Measurements from ENCODE around the gene PTP4A1. TPM values are rescaled to one million over a fixed set of nuclear protein-coding genes. Genes with fewer than 3 reads are reported as not detected.

The PTP4A1 gene
- total RNA-seq, 1 donor: 27.5 TPM

DNA sequence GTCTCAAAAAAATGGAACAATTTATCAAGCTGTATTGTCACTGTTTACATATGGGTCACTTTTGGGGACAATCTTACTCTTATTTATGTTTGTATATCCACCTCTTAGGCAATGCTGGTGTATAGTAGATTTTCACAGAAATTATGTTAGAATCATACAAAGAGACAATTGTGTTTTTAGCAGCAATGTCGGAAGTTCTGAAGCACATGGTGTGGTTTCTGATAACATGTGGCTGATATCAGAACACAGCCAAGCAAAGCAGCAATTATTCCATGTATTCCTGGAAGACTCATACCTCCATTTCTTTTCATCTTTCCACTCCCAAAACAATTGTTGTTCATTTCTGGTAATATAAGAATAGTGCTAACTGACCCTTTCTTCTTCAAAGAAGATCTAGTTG, 17.5 kb upstream of the PTP4A1 start:
- DNase-seq (ENCODE audit: low read depth in 2 of 3, low spot score in 2 of 3): no peak

DNA sequence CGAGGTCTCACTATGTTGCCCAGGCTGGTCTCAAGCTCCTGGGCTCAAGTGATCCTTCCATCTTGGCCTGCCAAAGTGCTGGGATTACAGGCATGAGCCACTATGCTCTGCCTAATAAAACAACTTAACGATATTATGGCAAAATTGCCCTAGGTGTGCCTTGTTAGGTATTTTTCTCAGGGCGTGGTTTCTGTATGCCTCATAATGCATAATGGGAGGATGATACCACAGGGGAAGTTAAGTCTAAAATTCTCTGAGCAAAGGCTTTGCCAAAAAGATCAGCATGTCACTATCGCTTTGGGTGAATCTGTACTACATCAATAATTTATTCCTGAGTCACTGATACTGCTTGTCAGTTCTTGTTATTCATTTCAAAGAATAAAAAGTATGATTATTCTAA, 15.9 kb upstream of the PTP4A1 start:
- DNase-seq (ENCODE audit: low read depth in 2 of 3, low spot score in 2 of 3): no peak

DNA sequence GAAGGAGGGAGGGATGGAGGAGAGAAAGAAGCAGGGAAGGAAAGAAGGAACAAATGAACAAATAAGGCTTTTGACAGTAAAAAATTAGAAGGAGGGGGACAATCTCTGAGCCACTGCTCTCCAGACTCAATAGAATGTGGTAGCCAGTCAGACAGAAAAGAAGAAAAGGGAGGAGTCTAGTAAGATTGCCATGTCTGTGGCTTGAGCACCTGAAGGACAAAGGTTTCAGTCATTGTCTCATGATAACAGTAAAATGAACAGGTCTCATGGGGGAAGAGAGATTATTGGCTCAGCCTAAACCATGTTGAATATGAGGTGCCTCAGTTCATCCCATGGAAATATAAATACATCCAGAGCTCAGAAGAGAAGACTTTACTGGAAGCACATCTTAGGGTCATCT, 14.0 kb upstream of the PTP4A1 start:
- no peak for DNase-seq (ENCODE audit: low read depth in 2 of 3, low spot score in 2 of 3)

DNA sequence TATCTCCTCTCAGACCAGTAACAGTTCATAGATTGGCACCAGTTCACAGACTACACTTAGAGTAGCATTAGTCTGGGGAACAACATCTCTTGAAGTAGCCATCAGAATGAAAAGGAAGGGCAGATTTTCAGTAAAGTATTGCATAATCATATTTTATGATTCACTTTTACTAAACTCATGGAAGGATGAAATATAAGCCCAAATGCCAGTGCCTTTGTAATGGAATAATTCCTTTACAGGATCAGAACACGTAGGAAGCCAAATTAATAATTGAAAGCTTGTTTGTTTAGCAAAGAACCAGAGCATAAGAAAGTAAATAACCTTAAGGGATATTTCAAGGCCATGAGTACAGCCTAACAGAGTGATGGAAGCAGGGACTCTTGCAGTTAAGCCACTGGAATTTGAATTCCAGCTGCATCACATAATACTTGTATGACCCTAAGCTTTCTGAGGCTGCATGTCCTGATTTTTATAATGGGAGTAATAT, 11.4 kb upstream of the PTP4A1 start:
- DNase-seq (ENCODE audit: low read depth in 2 of 3, low spot score in 2 of 3): no peak

DNA sequence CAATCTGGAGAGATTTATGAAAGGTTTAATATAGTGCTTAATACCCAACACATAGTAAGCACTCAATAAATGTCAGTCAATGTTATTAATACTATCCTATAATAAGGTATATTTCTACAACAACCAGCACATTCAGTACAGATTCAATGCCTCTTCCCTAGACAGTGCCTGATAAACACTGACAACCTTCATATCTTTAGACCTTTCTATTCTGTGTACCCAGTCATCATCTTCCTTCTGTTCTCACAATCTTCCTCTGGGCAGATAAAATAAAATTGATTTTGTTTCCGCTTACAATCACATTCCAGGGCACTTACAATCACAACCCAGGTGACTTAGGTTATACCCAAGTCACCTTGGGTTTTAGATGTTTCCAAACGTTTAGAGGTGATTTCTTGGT, 11.0 kb upstream of the PTP4A1 start:
- no peak for DNase-seq (ENCODE audit: low read depth in 2 of 3, low spot score in 2 of 3)

DNA sequence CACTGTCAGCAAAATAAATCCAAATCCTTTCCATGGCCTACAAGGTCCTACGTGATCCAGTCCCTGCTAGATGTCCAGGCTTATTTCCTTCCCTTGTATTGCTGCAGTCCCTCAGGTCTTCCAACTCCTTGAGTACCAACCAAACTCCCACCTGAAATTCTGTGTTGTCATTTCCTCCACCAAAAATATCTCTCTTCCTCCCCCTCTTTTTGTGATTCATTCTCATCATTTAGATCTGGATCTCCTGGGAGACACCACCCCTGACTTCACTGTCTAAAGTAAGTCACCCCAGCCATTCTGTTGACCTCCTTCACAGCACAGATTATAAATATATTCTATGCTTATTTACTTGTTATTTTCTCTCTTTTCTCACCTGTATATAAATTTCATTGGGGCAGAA, 9.0 kb upstream of the PTP4A1 start:
- no peak for DNase-seq (ENCODE audit: low read depth in 2 of 3, low spot score in 2 of 3)

DNA sequence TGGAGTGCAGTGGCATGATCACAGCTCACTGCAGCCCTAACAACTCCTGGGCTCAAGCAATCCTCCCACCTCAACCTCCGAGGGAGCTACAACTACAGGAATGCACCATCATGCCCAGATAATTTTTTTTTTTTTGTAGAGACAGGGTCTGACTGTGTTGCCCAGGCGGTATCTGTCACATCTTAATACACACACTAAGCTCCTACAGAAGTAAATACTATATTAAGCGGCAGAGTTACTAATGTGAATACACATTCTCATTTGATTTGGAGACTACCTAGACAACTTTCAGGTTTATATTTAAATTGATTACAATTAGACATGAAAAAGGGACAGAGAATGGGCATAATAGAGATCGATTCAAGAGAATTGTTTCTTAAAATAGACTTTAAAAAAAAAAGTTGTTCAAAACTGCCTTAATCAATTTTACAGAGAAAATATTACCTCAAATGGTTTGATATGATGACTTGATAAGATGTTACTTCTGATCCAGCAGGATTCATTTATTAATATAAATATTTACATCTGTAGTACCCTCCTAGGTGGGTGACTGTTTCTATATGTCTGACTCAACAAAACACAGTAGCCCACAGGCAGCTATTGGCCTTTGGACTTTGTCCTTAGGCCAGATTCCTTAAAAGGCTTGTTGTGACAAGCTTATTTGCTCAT, 7.1 kb upstream of the PTP4A1 start:
- DNase-seq (ENCODE audit: low read depth in 2 of 3, low spot score in 2 of 3): no peak

DNA sequence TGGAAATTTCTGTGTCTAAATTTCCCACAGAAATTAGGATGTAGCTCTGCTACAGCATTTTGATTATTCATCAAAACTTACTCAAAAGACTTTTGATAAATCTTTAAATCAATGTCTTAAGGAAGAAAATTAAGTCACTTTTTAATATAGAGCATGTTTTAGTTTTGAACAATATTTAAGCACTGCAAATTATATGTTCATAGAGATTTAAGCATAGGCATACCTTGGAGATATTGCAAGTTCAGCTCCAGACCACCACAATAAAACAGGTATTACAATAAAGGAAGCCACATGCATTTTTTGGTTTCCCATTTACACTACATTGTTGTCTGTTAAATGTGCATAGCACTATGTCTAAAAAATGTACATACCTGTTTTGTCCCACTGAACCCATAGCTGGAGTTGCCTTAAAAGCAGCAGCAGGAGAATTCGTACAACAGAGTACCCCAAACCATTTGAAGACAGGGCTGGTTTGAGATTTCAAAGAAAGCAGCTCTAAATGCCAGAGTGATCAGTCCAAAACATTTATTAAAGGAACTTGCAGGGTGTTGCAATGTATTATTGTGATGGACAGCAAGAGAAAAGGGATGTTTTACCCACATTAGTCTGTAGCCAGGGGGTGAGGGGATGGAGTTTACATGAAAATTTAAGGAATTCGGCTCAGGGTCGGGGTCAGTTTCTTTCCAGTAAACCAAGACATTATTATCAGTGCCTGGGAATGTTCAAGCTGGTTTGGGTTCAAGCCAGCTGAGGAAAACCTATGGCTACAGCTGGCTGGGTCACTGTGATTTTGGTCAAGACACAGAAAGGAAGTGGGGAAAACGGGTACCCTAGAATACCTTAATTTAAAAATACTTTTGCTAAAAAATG, 6.3 kb upstream of the PTP4A1 start:
- no peak for DNase-seq (ENCODE audit: low read depth in 2 of 3, low spot score in 2 of 3)

DNA sequence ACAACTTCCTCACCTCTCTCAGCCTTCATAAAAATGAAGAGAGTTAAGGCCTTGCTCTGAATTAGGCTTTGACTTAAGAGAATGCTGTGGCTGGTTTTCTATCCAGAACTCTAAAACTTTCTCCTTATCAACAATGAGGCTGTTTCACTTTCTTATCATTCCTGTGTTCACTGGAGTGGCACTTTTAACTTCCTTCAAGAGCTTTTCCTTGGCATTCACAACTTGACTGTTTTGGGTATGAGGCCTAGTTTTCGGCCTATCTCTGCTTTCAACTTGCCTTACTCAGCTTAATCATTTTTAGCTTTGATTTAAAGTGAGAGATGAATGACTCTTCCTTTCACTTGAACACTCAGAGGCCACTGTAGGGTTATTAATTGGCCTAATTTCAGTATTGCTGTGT, 4.3 kb upstream of the PTP4A1 start:
- no peak for DNase-seq (ENCODE audit: low read depth in 2 of 3, low spot score in 2 of 3)

DNA sequence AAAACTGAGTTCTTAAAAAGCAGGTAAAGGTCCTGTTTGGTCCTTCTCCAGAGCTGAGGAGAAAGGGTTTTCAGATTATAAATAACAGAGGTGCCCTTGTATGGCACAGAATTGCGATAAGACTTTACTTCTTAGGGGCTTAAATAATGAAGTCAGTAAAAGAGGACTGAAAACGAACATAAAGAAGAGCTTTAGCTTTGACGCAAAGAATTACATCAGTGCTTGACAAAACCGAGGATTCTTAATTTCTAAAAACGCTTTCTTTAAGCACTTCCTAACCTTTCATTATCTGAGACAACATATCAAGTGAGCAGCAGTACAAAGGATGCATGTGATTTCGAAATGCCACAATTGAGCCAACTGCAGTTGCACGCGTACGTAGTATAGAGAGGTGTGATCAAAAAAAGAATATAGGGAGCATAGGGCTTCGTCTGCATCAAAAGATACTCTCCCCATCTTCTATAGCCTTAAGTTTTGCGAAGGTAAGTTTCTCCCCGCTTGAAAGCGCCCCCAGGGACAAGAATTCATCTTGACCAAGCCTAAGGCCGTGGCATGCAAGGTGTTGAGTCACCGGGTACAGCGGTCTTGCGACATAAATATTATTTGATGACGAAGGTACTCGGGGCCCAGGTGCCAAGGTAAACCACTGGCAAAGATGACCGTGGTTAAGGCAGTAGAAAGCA, 778 bp upstream of the PTP4A1 start:
- DNase-seq (ENCODE audit: low read depth in 2 of 3, low spot score in 2 of 3): peak in 2 of 3 donors; percentile 31 to 60

DNA sequence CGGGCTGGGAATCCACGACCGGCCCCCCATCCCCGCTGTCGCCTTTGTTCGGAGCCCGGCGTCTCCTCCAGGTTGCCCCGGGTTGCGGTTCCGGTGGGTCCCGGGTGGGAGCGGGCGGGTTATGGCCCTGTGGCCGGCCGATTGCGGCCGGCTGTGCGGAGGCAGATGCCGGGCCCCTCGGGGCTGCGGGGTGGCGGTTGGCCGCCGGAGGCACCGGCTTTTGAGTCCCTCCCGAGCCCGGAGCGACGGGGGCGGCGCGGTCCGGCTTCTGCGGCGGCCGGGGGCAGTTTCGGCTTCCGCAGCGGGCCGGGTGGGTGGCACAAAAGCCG, 431 bp downstream of the PTP4A1 start:
- no peak for DNase-seq (ENCODE audit: low read depth in 2 of 3, low spot score in 2 of 3)

DNA sequence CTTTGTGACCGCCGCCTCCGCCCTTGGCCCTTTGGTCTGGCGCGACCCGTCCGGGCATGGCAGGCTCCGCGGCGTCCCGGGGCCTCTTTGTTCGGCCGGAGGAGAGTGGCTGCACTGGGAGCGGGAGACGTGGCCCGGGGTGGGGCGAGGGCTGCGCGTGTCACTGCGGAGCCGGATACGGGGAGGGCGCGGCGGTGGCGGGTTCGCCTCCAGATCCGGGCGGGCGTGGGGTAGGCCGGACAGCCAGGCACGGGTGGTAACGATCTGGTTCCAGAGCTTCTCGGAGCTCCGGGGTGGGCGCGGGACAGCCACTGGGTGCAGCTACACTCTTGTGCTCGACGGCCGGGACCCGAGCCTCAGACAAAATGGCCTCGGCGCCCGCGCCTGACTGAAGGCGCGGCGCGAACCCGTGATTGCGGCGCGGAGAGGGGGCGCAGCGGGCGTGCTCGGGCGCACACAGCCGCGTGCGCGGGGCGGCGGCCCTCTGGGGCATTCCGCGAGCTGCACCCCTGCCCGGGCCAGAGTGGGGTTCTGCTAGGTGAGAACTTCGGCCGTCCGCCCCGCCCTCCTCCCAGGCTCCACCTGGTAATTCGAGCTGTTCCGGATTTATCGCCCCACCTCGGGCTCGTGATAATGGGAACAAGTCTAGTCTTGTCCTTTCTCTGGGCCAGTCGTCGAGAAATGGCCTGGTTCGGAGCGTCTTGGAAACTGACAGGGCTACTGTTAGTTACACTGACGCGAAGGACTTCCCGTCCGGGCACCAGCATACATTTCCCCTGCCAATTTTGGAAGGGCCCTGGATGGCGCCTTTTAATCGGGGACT, 1.0 kb downstream of the PTP4A1 start:
- peak; percentile 47 to 64 (median 64) for DNase-seq (ENCODE audit: low read depth in 2 of 3, low spot score in 2 of 3)

DNA sequence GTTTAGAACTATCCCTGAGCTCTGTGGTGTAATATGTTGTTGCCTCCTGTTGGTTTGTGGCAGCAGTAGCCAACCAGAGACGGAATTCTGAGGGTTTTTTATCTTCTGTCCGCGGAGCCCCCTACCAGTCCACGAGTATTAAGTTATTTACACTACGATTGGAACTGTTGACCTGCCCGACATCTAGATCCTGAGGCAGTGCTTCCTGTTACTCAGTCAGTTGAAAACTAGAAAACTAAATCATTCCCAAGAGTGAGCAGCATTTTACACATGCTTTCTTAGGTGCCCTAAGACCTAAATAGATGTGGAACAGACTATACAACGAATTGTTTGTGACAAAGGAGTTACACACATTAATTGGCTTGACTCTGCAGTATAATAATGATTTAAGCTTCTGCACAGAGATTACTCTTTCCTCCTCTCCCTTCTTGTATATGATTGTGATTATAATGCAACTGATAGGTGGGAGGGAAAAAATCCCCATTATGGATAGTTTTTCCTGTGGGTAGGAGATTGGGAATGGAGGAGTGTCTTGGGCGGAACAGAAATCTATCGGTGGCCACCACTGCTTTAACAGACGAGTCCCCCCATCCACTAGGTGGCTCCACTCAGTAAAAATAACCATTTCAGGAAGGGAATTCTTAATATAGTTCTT, 1.7 kb downstream of the PTP4A1 start:
- DNase-seq (ENCODE audit: low read depth in 2 of 3, low spot score in 2 of 3): peak; percentile 22 to 58 (median 51)

DNA sequence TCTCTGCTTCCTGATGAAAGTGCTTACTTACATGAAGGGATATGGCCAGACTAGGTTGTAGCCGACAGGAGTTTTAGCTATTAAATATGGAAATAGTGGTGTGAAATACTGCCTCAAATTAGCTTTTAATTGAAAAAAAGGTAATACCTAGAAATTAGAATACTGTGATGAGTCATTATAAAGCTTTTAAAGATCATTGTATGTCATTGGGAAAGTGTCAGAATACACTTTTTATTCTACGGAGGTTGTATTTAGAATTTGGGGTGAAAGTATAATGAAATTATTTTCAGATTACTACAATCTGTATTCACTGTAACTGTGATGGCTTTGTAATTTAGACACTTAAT, 2.2 kb downstream of the PTP4A1 start:
- no peak for DNase-seq (ENCODE audit: low read depth in 2 of 3, low spot score in 2 of 3)

DNA sequence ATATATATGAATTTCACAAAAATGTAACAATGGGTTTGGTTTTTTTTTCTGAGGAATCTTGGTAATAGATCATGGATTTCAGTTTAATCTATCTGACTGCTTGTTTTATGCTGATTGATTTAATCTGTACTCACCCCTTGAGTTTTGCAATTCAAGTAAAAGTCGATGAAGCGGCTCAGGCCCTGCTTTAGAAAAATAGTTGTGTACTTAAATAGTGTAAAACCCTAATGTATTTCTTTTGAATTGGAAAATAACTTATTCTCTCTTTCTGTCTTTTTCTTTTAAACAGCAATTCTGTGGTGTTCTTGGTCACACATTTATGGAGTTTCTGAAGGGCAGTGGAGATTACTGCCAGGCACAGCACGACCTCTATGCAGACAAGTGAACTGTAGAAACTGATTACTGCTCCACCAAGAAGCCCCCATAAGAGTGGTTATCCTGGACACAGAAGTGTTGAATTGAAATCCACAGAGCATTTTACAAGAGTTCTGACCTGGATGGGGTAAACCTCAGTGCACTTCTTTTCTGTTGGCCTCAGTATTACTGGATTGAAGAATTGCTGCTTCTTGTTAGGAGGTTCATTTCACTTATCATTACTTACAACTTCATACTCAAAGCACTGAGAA, 4.0 kb downstream of the PTP4A1 start:
- DNase-seq (ENCODE audit: low read depth in 2 of 3, low spot score in 2 of 3): no peak

DNA sequence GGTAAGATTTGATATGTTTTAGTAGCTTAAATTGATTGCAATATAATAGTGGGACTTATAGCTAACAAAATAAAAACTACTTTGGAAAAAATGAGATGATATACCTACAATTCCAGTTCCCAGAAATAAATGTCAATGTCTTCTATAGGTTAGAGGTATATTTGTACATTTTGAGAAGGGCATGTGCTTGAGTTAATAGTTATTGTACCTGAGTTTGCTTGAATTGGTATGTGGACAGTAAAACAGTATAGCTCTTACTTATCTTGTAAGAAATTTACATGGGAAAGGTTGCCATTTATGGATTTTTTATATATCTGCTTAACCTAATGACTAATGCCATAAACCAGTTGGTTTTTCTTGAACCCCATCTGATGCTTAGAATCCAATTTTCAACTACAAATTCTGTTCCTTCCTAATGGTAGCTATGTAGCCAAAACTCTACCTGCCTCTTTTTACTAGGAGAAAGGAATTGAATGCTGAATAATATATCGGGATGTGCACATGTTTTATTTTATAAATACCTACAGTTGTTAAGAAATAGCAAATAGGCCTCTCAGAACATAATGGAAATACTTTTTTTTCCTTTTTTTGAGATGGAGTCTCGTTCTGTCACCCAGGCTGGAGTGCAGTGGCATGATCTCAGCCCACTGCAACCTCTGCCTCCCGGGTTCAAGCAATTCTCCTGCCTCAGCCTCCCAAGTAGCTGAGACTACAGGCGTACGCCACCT, 4.9 kb downstream of the PTP4A1 start:
- no peak for DNase-seq (ENCODE audit: low read depth in 2 of 3, low spot score in 2 of 3)

DNA sequence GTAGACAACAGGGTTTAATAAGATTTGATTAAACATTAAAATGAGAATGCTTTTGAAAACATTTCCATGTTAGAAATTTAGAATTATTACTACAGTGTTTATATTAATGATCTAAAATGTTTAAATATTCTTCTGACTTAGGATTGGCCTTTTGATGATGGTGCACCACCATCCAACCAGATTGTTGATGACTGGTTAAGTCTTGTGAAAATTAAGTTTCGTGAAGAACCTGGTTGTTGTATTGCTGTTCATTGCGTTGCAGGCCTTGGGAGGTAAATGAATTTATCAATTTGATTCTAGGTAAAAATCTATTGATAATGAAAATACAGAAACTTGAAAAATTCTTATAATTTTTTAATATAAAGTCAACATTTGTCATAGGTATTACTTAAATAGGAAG, 6.5 kb downstream of the PTP4A1 start:
- DNase-seq (ENCODE audit: low read depth in 2 of 3, low spot score in 2 of 3): no peak

DNA sequence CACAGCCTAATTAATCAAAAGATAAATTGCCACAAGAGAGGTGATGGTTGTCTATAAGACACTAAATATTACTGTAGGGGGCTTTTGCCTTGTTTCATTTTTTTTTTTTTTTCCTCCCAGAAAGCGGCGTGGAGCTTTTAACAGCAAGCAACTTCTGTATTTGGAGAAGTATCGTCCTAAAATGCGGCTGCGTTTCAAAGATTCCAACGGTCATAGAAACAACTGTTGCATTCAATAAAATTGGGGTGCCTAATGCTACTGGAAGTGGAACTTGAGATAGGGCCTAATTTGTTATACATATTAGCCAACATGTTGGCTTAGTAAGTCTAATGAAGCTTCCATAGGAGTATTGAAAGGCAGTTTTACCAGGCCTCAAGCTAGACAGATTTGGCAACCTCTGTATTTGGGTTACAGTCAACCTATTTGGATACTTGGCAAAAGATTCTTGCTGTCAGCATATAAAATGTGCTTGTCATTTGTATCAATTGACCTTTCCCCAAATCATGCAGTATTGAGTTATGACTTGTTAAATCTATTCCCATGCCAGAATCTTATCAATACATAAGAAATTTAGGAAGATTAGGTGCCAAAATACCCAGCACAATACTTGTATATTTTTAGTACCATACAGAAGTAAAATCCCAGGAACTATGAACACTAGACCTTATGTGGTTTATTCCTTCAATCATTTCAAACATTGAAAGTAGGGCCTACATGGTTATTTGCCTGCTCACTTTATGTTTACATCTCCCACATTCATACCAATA, 7.8 kb downstream of the PTP4A1 start:
- no peak for DNase-seq (ENCODE audit: low read depth in 2 of 3, low spot score in 2 of 3)

DNA sequence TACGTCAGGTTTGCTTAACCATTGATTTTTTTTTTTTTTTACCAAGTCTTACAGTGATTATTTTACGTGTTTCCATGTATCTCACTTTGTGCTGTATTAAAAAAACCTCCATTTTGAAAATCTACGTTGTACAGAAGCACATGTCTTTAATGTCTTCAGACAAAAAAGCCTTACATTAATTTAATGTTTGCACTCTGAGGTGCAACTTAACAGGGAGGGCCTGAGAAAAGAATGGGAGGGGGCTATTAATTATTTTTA, 8.4 kb downstream of the PTP4A1 start:
- no peak for DNase-seq (ENCODE audit: low read depth in 2 of 3, low spot score in 2 of 3)
